ENCODE data around the gene HDAC9. TPM values are rescaled to one million over a fixed set of nuclear protein-coding genes. Genes with fewer than 3 reads are reported as not detected.

Gene HDAC9
- total and polyA plus RNA-seq, 2 of the 13 experiments (the other 11 are each of a cell fraction or from before 2014, with no cell fraction given) = 0.05 to 0.07 TPM

GRCh38 chr7:18499407-18500177 is 4.0 kb downstream of the HDAC9 start:
- Histone ChIP-seq H3K4me3 (replicated peaks in 1 of 3; ENCODE audit: insufficient read depth in 1 of 3, low read depth in 2 of 3, low read length in 3 of 3) (no peak overlapping the region), H3K4me2 (ENCODE audit: low read depth, low read length) (no peak overlapping the region), H3K27me3 (ENCODE audit: control insufficient read depth in 1 of 2, insufficient read depth in 2 of 2, low read length in 2 of 2) (no peaks in the 10 kb centered on the region), H3K9ac (ENCODE audit: insufficient read depth, low read depth, low read length) (no peak overlapping the region), H2AFZ (ENCODE audit: low read length) (no peak overlapping the region), H3K79me2 (ENCODE audit: insufficient read depth, low read length) (no peaks in the 10 kb centered on the region), H3K27ac (ENCODE audit: extremely low read length, insufficient read depth, low read length) (no peak overlapping the region), H3K4me1 (ENCODE audit: insufficient read depth, low read length) (no peaks in the 10 kb centered on the region), H3K36me3 (replicated peaks in 1 of 2; ENCODE audit: control insufficient read depth in 1 of 2, insufficient read depth in 2 of 2, low read length in 2 of 2) (no peaks in the 10 kb centered on the region), H4K20me1 (ENCODE audit: insufficient read depth, low read length) (no peaks in the 10 kb centered on the region), H3K9me3 (ENCODE audit: low read length) (no peaks in the 10 kb centered on the region)
- no TSS peak for BruUV-seq (replicated peaks)
- CTCF ChIA-PET (ENCODE audit: low intra/inter-chr PET ratio, low total read pairs) = no interaction called here
- TF ChIP-seq U2AF2 (IDR thresholded peaks at IDR 0.05; ENCODE audit: low read depth, low read length) (no peak), ATAD3A (CRISPR knock-in tag; IDR thresholded peaks at IDR 0.05) (no peak), RELA (CRISPR knock-in tag; IDR thresholded peaks at IDR 0.05) (no peak), SETDB1 (CRISPR knock-in tag; IDR thresholded peaks at IDR 0.05; ENCODE audit: borderline replicate concordance) (no peak)
- DNase-seq (ENCODE audit: low spot score) = no peak
- POLR2A ChIA-PET = no interaction called here
- no peak for FAIRE-seq
- in situ Hi-C loops (cut with HindIII; ENCODE audit: extremely low pct_ligation_motif_present, low pct_unique_long_range_greater_than_20kb) (no loop called here), intact Hi-C loops (cut with micrococcal nuclease; ENCODE audit: unreplicated experiment) (no loop called here)
- WGBS (ENCODE audit: low lambda C conversion rate) = 3% methylated on average over 2 of the region's 2 CpGs
- no peak for ATAC-seq

- H3K9ac ChIP-seq (ENCODE audit: insufficient read depth, low read depth, low read length) = no peak overlapping the region
- H3K9me3 ChIP-seq (ENCODE audit: low read length) = no peaks in the 10 kb centered on the region
- no peak overlapping the region for H3K27ac ChIP-seq (ENCODE audit: extremely low read length, insufficient read depth, low read length)
- intact Hi-C loops (cut with micrococcal nuclease; ENCODE audit: unreplicated experiment) (no loop called here), in situ Hi-C loops (cut with HindIII; ENCODE audit: extremely low pct_ligation_motif_present, low pct_unique_long_range_greater_than_20kb) (no loop called here)
- no peaks in the 10 kb centered on the region for H3K36me3 ChIP-seq (replicated peaks in 1 of 2; ENCODE audit: control insufficient read depth in 1 of 2, insufficient read depth in 2 of 2, low read length in 2 of 2)
- ChIA-PET POLR2A (no interaction called here), CTCF (ENCODE audit: low intra/inter-chr PET ratio, low total read pairs) (no interaction called here)
- no peaks in the 10 kb centered on the region for H3K79me2 ChIP-seq (ENCODE audit: insufficient read depth, low read length)
- no peaks in the 10 kb centered on the region for H3K4me1 ChIP-seq (ENCODE audit: insufficient read depth, low read length)
- ATAC-seq (no peak), FAIRE-seq (no peak), DNase-seq (ENCODE audit: low spot score) (no peak)
- no peaks in the 10 kb centered on the region for H3K27me3 ChIP-seq (ENCODE audit: control insufficient read depth in 1 of 2, insufficient read depth in 2 of 2, low read length in 2 of 2)
- no peak overlapping the region for H3K4me2 ChIP-seq (ENCODE audit: low read depth, low read length)
- H3K4me3 ChIP-seq (replicated peaks in 1 of 3; ENCODE audit: insufficient read depth in 1 of 3, low read depth in 2 of 3, low read length in 3 of 3) = no peak overlapping the region
- no peak overlapping the region for H2AFZ ChIP-seq (ENCODE audit: low read length)
- no TSS peak for BruUV-seq (replicated peaks)
- 1% methylated on average over 4 of the region's 4 CpGs for WGBS (ENCODE audit: low lambda C conversion rate)
- H4K20me1 ChIP-seq (ENCODE audit: insufficient read depth, low read length) = no peaks in the 10 kb centered on the region
- TF ChIP-seq REPIN1 (CRISPR knock-in tag; IDR thresholded peaks at IDR 0.05; ENCODE audit: borderline replicate concordance, low read depth) (no peak), CCDC6 (CRISPR knock-in tag; IDR thresholded peaks at IDR 0.05) (no peak), HNRNPH1 (optimal IDR thresholded peaks at IDR 0.05; ENCODE audit: low read depth, low read length) (no peak), ZNF75D (CRISPR knock-in tag; IDR thresholded peaks at IDR 0.05; ENCODE audit: borderline replicate concordance) (no peak), ZNF18 (CRISPR knock-in tag; IDR thresholded peaks at IDR 0.05; ENCODE audit: insufficient replicate concordance) (no peak), ZEB1 (IDR thresholded peaks at IDR 0.05; ENCODE audit: insufficient replicate concordance, low read depth) (no peak), ZNF253 (CRISPR knock-in tag; IDR thresholded peaks at IDR 0.05; ENCODE audit: borderline replicate concordance) (no peak), TBP (CRISPR knock-in tag; IDR thresholded peaks at IDR 0.05) (no peak)
Observed at GRCh38 chr7:18503126-18503866, 7.7 kb downstream of the HDAC9 start.
